ENCODE results near the gene SOX30.
A peak's percentile ranks its signal among the peaks of the same experiment; 100 is the strongest.

Gene SOX30

GRCh38 chr5:157610990-157611389, 41.2 kb downstream of the SOX30 start:
- DNase-seq (ENCODE audit: extremely low read depth in 1 of 2, low read depth in 1 of 2), result no peak

DNA sequence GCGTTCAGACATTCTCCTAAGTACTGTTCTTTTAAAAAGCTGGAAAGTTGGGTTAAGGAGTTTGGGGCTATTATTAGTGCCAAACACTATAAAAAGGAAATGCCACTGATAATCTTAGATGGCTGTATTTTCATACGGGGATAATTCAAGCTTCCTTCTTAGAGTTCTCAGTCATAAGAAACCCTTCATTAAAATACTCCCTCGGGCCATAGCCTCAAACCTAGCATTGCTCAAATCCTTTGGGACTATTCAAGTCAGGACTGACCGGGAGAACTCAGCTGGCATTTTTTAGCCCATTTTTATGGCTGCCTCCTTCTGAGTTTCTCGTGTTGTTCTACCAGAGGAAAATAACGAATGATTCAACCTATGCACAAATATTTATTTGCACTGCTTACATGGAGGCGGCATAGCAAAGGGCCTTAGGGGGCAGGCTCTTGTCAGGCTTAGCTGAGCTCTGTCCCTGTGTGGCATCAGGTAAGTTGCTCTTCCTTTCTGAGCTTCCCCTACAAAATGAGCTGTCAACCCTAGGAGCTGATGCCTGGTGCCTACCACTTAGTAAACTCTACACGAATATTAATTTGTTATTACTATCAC, 43.2 kb downstream of the SOX30 start:
- DNase-seq (ENCODE audit: extremely low read depth in 1 of 2, low read depth in 1 of 2), result no peak

DNA sequence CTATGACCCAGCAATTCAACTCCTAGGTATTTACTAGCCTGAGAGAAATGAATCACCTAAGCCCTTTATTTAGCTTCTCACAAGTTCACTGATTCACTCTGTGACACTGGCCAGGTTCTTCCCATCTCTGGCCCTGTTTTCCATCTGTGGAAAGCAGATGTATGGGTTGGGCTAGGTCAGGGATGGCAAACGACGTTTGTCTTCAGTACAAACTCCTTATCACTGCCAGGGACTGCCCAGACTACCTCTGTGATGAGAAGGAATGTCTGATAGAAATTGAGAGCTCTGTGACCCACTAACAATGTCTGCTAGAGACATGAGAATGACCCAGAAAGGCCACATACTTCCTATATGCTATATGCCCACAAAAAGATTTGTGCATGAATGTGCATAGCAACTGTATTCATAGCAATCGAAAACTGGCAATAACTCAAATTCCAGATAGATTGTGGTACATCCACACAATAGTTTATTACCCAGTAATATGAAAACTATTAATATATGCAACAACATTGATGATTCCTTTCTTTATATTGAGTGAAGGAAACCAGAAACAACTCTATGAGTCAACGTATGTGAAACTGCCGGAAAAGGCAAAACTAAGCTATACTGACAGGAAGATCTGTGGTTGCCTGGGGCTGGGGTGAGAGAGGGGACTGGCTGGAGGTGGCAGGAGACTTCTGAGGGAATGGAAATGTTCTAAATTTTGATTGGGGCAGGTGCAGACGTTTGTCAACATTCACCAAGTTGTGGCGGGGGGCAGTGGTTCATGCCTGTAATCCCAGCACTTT, 44.7 kb downstream of the SOX30 start:
- DNase-seq (ENCODE audit: extremely low read depth in 1 of 2, low read depth in 1 of 2), result peak; percentile 53 to 64

GRCh38 chr5:157606046-157606445, 46.2 kb downstream of the SOX30 start:
- no peak for DNase-seq (ENCODE audit: extremely low read depth in 1 of 2, low read depth in 1 of 2)

GRCh38 chr5:157603333-157604190, 48.7 kb downstream of the SOX30 start:
- DNase-seq (ENCODE audit: extremely low read depth in 1 of 2, low read depth in 1 of 2), result no peak

GRCh38 chr5:157602505-157602904, 49.7 kb downstream of the SOX30 start:
- peak in 1 of 2 donors; percentile 56 for DNase-seq (ENCODE audit: extremely low read depth in 1 of 2, low read depth in 1 of 2)

DNA sequence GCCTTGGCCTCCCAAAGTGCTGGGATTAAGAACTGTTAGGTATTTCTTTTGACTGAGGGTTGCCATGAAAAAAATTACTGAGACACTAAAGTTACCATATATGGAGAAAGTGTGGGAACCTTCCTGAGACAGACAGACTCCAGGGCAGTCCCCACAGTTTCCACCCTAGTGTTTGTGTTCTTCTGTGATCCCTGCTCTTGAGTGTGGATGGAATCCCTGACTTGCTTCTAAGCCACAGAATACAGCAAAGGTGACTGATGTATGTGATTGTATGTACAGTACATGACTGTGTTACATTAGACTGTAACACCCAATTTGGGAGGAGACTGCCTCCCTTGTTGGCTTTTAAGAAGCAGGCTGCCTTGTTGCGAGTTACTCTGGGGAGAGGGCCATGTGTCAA, 52.0 kb downstream of the SOX30 start:
- no peak for DNase-seq (ENCODE audit: extremely low read depth in 1 of 2, low read depth in 1 of 2)

- no peak for DNase-seq (ENCODE audit: extremely low read depth in 1 of 2, low read depth in 1 of 2)
Measured at GRCh38 chr5:157599565-157599964, 52.7 kb downstream of the SOX30 start.

DNA sequence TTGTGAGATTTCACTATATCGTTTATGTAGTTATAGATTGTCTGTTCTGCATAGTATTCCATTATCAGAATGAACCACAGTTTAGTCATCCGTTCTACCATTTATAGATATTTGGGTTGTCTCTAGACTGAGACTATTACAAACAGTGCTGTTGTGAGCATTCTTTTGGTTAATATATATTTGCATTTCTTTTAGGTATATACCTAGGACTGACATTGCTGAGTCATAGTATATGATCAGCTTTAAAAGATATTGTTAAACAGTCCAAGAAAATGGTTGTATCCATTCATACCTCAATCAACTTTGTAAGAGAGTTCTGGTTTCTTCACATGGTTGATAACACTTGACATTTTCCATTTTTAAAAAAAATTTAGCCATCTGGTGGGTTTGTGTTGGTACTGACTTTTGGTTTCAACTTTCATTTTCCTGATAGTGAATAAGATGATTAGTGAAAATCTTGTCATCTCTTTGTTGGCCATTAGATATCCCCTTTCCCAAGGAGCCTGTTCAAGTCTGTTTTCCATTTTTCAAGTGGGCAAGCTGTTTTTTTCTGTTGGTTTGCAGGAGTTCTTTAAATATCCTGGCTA, 53.8 kb downstream of the SOX30 start:
- DNase-seq (ENCODE audit: extremely low read depth in 1 of 2, low read depth in 1 of 2), result no peak

GRCh38 chr5:157597277-157597676, 55.0 kb downstream of the SOX30 start:
- no peak for DNase-seq (ENCODE audit: extremely low read depth in 1 of 2, low read depth in 1 of 2)

DNA sequence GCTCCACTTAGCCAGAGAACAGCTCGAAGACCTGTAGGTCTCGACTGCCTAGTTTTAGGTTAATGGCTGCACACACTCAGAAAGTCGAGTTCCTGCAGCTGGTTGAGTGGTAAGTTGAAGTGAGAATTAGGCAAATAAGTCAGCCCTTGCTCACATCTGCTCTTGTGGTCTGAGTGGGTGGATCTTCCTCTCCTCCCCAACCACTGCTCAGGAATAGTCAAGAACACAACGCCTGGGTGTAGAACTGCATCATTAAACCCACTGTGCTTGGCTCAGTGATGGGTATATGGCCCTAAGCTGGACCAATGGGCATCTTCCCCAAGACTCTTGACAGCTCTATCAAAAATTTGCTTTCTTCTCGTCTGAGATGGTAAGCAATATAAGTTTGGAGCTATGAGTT, 55.8 kb downstream of the SOX30 start:
- DNase-seq (ENCODE audit: extremely low read depth in 1 of 2, low read depth in 1 of 2), result peak in 1 of 2 donors; percentile 67

DNA sequence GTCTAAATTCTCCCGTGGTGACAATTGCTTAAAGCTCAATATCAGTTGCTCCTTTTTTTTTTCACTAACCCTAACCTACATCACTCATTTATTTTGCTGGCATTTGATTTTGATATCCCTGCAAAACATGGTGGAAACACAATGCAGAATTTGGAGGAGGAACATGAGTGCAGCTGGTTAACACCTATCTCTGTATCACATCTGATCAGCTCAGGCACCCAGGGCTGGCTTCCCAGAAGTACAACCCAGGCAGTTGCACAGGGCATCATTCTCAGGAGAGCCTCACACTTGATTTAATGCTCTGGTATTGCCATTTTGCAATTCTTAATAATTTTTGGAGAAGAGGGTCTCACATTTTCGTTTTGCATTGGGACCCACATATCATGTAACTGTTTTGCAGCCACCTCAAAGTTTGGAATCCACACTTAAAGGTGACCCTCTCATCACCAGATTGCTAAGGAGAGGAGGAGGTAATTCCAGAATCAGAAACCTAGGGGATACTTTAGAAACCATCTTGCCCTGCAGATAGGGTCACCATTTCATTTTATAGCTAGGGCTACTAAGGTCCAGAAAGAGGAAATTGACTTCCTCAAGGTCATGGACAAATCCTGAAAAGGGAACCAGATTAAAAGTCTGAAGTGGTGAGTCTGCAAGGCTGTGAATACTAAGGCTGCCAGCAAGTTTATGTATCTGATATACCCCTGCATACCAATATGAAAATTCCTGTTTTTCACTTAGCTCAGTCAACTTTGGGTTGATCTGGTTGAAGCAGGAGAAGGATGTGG, 57.4 kb downstream of the SOX30 start:
- DNase-seq (ENCODE audit: extremely low read depth in 1 of 2, low read depth in 1 of 2), result no peak

- no peak for DNase-seq (ENCODE audit: extremely low read depth in 1 of 2, low read depth in 1 of 2)
Measured at GRCh38 chr5:157594257-157594656, 58.0 kb downstream of the SOX30 start.

GRCh38 chr5:157593052-157593757, 59.0 kb downstream of the SOX30 start:
- DNase-seq (ENCODE audit: extremely low read depth in 1 of 2, low read depth in 1 of 2), result no peak

- no peak for DNase-seq (ENCODE audit: extremely low read depth in 1 of 2, low read depth in 1 of 2)
Measured at GRCh38 chr5:157592594-157592993, 59.6 kb downstream of the SOX30 start.

DNA sequence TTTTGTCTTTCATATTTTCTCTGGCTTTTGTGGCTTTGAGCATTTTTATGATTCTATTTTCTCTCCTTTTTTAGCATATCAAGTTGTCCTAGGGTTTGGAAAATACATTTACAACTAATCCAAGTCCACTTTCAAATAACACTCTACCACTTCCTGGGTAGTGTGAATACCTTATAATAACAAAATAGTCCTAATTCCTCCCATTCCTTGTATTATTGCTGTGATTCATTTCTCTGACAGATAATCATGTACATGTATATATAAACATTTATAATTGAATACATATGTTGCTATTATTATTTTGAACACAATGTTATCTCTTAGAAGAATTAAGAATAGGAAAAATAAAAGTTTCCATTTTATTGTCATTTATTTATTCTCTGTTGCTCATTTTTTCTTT, 61.8 kb downstream of the SOX30 start:
- DNase-seq (ENCODE audit: extremely low read depth in 1 of 2, low read depth in 1 of 2), result no peak

GRCh38 chr5:157584628-157585027, 67.6 kb downstream of the SOX30 start:
- no peak for DNase-seq (ENCODE audit: extremely low read depth in 1 of 2, low read depth in 1 of 2)

DNA sequence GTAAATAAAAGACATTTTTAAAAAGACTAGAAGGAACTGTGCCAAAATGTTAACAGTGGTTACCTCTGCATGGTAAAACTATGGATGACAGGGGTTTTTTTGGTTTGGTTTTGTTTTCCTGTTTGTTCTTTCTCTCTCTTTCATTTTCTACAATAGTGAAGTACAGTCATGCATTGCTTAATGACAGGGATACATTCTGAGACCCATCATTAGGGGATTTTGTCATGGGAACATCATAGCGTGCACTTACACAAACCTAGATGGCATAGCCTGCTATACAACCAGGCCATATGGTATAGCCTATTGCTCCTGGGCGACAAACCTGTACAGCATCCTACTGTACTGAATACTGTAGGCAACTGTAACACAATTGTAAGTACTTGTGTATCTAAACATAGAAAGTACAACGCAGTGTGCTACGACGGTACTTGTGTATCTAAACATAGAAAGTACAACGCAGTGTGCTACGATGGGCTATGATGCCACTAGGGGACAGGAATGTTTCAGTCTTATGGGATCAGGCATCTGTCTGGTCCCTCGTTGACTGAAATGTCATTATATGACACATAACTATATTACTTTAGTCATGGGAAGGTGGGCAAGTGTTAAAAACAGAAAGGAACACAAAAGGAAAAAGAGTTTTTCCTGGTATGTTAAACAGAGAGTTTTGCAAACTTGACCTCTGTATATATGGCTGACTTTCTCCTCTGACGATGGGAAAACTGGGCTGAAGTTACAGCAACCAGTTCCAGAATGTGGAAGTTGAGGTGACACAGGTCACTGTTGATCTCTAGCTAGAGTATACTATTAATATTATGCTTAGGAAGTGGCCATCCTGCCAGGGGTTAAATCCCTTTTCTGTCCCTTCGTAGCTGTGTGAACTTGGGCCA, 69.3 kb downstream of the SOX30 start:
- DNase-seq (ENCODE audit: extremely low read depth in 1 of 2, low read depth in 1 of 2), result no peak

GRCh38 chr5:157581901-157582300, 70.3 kb downstream of the SOX30 start:
- DNase-seq (ENCODE audit: extremely low read depth in 1 of 2, low read depth in 1 of 2), result no peak
